OCI-LY7 (cell line): ENCODE data around the gene SLCO2A1. TPM values are rescaled to one million over a fixed set of nuclear protein-coding genes. Genes with fewer than 3 reads are reported as not detected.

Experiments used
- BruUV-seq: library from RNA; stranded (reverse); fragments of 400-500 nt; replicated peaks from 2 replicates; lab custom pipeline; 2021; lab: Mats Ljungman, UMichigan
- CTCF ChIA-PET: fragments of 300-600 bp; sonication (Branson Sonifier 250); formaldehyde crosslinking; loops from one replicate; lab custom pipeline; 2022; ENCODE audit warnings: antibody characterized with exemption; ENCODE audit not compliant: unreplicated experiment; lab: Charles Lee
- POLR2A ChIA-PET: fragments of 300-600 bp; sonication (Branson Sonifier 250); formaldehyde crosslinking; loops from one replicate; lab custom pipeline; 2022; ENCODE audit warnings: antibody characterized with exemption; lab: Charles Lee
- DNase-seq: peaks from one replicate; pipeline ENCODE4 v3.0.0-alpha.2; 2015; ENCODE audit warnings: low spot score
- H2AFZ ChIP-seq: fragments of 200-600 bp; sonication (generic), shearing (Covaris generic); 2 replicates; pipeline ENCODE4 v1.6.1; 2014; ENCODE audit warnings: mild to moderate bottlenecking, antibody characterized with exemption, low read length, moderate library complexity
- H3K27ac ChIP-seq: fragments of 200-600 bp; sonication (generic); 2 replicates; pipeline ENCODE4 v1.5.1; 2014; ENCODE audit warnings: mixed run types, low read depth, mild to moderate bottlenecking, moderate library complexity, low read length, inconsistent platforms; ENCODE audit not compliant: poor library complexity, severe bottlenecking
- H3K36me3 ChIP-seq: fragments of 200-600 bp; sonication (generic); 2 replicates; pipeline ENCODE4 v1.6.1; 2014; ENCODE audit warnings: mild to moderate bottlenecking, antibody characterized with exemption, low read length, moderate library complexity, mixed read lengths; ENCODE audit not compliant: insufficient read depth
- H3K4me1 ChIP-seq: fragments of 200-600 bp; sonication (generic); 2 replicates; pipeline ENCODE4 v1.5.1; 2014; ENCODE audit warnings: mild to moderate bottlenecking, low read length; ENCODE audit not compliant: insufficient read depth, poor library complexity, severe bottlenecking
- H3K4me2 ChIP-seq: fragments of 200-600 bp; sonication (generic); 2 replicates; pipeline ENCODE4 v1.6.1; 2014; ENCODE audit warnings: mild to moderate bottlenecking, low read length
- H3K4me3 ChIP-seq: fragments of 200-600 bp; sonication (generic); 2 replicates; pipeline ENCODE4 v1.5.1; 2014; ENCODE audit warnings: mild to moderate bottlenecking, low read depth, low read length; ENCODE audit not compliant: poor library complexity, severe bottlenecking
- H3K79me2 ChIP-seq: fragments of 200-600 bp; sonication (generic); 2 replicates; pipeline ENCODE4 v1.6.1; 2016; ENCODE audit warnings: low read depth, mild to moderate bottlenecking, low read length, moderate library complexity, mixed read lengths; ENCODE audit not compliant: insufficient read depth
- H3K9me2 ChIP-seq: fragments of 200-600 bp; sonication (generic); 2 replicates; pipeline ENCODE4 v1.6.1; 2016; ENCODE audit warnings: mild to moderate bottlenecking, low read length, mixed read lengths; ENCODE audit not compliant: insufficient read depth
- H3K9me3 ChIP-seq: fragments of 200-600 bp; sonication (generic); 2 replicates; pipeline ENCODE4 v1.6.1; 2014; ENCODE audit warnings: mild to moderate bottlenecking, mixed run types, low read length, mixed read lengths
- H4K20me1 ChIP-seq: fragments of 200-600 bp; sonication (generic); 2 replicates; pipeline ENCODE4 v1.6.1; 2014; ENCODE audit warnings: mild to moderate bottlenecking, antibody characterized with exemption, low read length, moderate library complexity, mixed read lengths; ENCODE audit not compliant: insufficient read depth
- CTCF ChIP-seq: fragments of 200-600 bp; sonication (generic); conservative IDR thresholded peaks from 2 replicates; pipeline ENCODE4 v1.5.1; 2014; ENCODE audit warnings: mild to moderate bottlenecking, antibody characterized with exemption, low read length, moderate library complexity, mixed read lengths
- EZH2phosphoT487 ChIP-seq: fragments of 200-600 bp; sonication (generic); IDR thresholded peaks from 2 replicates; pipeline ENCODE4 v1.6.1; 2018; ENCODE audit warnings: low read depth, borderline replicate concordance, mild to moderate bottlenecking, mixed run types, antibody characterized with exemption, low read length, moderate library complexity, mixed read lengths
- intact Hi-C: fragments of 100-400 bp; cut with micrococcal nuclease; formaldehyde crosslinking; loops from one replicate; pipeline ENCODE4 v1.10.0; 2022; ENCODE audit not compliant: unreplicated experiment
- total RNA-seq, 2 experiments: library from RNA; depleted of rRNA in 1 of 2; stranded (reverse); fragments of >200 nt in 1 of 2; shearing (Covaris generic) in 1 of 2; gene quantifications; 2 replicates each; pipeline ENCODE4 v1.2.3, GENCODE V29; 2014 to 2022

SLCO2A1 gene
- total RNA-seq, 2 experiments from 2014 or later, result not detected

GRCh38 chr3:134034005-134034785 is 4.5 kb upstream of the SLCO2A1 start:
- H4K20me1 ChIP-seq, result no peaks in the 10 kb centered on the region
- no peaks in the 10 kb centered on the region for H3K36me3 ChIP-seq
- no peak overlapping the region for H3K27ac ChIP-seq
- ChIA-PET CTCF (no interaction called here), POLR2A (interaction anchor here (0.6 to 0.8 kb wide), 2 partner anchors 10 to 182 kb away, joined by 3 to 4 read pairs; no protein-coding TSS in a partner anchor)
- BruUV-seq, result no TSS peak
- no peak overlapping the region for H3K4me2 ChIP-seq
- intact Hi-C loops, result no loop called here
- no peaks in the 10 kb centered on the region for H3K9me3 ChIP-seq
- H3K9me2 ChIP-seq, result no peaks in the 10 kb centered on the region
- H3K4me3 ChIP-seq, result no peak overlapping the region
- no peak overlapping the region for H2AFZ ChIP-seq
- TF ChIP-seq CTCF (no peak), EZH2phosphoT487 (no peak)
- H3K4me1 ChIP-seq, result no peaks in the 10 kb centered on the region
- no peak for DNase-seq
- H3K79me2 ChIP-seq, result no peaks in the 10 kb centered on the region

GRCh38 chr3:134033315-134033996 is 3.7 kb upstream of the SLCO2A1 start:
- Histone ChIP-seq H2AFZ (no peak overlapping the region), H3K9me3 (no peaks in the 10 kb centered on the region), H3K4me3 (no peak overlapping the region), H3K4me2 (no peak overlapping the region), H3K4me1 (no peaks in the 10 kb centered on the region), H3K9me2 (no peaks in the 10 kb centered on the region), H3K27ac (no peak overlapping the region), H4K20me1 (no peaks in the 10 kb centered on the region), H3K36me3 (no peaks in the 10 kb centered on the region), H3K79me2 (no peaks in the 10 kb centered on the region)
- no peak for DNase-seq
- POLR2A ChIA-PET, result interaction anchor here (0.8 kb wide), 1 partner anchor 183 kb away, joined by 3 read pairs; no protein-coding TSS in a partner anchor
- TF ChIP-seq EZH2phosphoT487 (no peak), CTCF (no peak)
- BruUV-seq, result no TSS peak
- CTCF ChIA-PET, result no interaction called here
- intact Hi-C loops, result no loop called here
